Memory B cell (primary cell): ENCODE measurements around the gene S1PR5.

ENCODE experiments used
- ATAC-seq: fragments of 150-1000 bp; cut with Tn5 transposase; 2 replicates; pipeline ENCODE4 v1.10.0; 2021; ENCODE audit warnings: low read depth, mild to moderate bottlenecking, moderate library complexity
- DNase-seq, 2 donors: peaks; one replicate each; pipeline ENCODE4 v3.0.0; 2022; ENCODE audit warnings: low spot score in 2 of 2
- H3K27ac Mint-ChIP-seq: one replicate; pipeline ENCODE4 v1.8.0; 2022; ENCODE audit warnings: mild to moderate bottlenecking, moderate library complexity, mixed read lengths
- H3K27me3 Mint-ChIP-seq: one replicate; pipeline ENCODE4 v1.8.0; 2022; ENCODE audit warnings: mixed read lengths
- H3K36me3 Mint-ChIP-seq: one replicate; pipeline ENCODE4 v1.8.0; 2022; ENCODE audit warnings: mild to moderate bottlenecking, mixed read lengths
- H3K4me1 Mint-ChIP-seq: one replicate; pipeline ENCODE4 v1.8.0; 2022; ENCODE audit warnings: mixed read lengths
- H3K4me3 Mint-ChIP-seq: one replicate; pipeline ENCODE4 v1.8.0; 2022; ENCODE audit warnings: mild to moderate bottlenecking, moderate library complexity, mixed read lengths
- H3K9me3 Mint-ChIP-seq: one replicate; pipeline ENCODE4 v1.8.0; 2022; ENCODE audit warnings: mixed read lengths

S1PR5 gene

GRCh38 chr19:10514211-10515145, 2.8 kb downstream of the S1PR5 start:
- Mint-ChIP-seq H3K36me3 (no peaks in the 10 kb centered on the region), H3K4me1 (peaks cover 19% of the 10 kb centered on the region), H3K9me3 (no peaks in the 10 kb centered on the region), H3K27ac (no peak overlapping the region), H3K27me3 (peaks cover 35% of the 10 kb centered on the region), H3K4me3 (no peak overlapping the region)
- ATAC-seq (peak; percentile 47), DNase-seq (peak in 1 of 2 donors; percentile 32)

- no peak for DNase-seq
- Mint-ChIP-seq H3K9me3 (no peaks in the 10 kb centered on the region), H3K4me3 (no peak overlapping the region), H3K27me3 (peaks cover 26% of the 10 kb centered on the region), H3K4me1 (peaks cover 10% of the 10 kb centered on the region), H3K36me3 (no peaks in the 10 kb centered on the region), H3K27ac (no peak overlapping the region)
- no peak for ATAC-seq
These were observed 4.0 kb downstream of the S1PR5 start for GRCh38 chr19:10513223-10513622.

DNA sequence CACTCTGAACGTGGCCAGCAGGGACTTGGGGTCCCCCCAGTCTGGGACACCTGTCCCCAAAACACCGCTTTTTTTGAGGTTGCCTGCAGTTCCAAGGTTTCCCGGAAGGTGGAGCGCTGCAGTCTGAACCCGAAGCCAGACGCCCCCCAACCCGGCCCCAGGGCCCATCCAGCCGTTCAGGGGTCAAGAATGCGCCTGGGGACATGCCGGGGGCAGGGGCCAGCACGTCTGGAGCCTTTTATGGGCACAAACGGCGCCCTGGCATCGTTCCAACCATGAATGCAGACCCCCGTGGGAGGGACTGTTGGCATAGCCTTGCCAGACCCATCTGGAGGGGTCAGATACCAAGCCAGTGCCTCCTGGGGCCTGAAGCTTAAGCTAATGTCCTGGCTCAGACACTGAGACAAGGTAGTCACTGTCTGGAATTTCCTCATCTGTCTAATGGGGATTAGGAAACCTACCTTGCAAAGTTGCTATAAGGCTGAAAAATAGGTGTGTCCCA, 6.9 kb downstream of the S1PR5 start:
- H3K36me3 Mint-ChIP-seq, result no peaks in the 10 kb centered on the region
- DNase-seq (peak; percentile 65 to 83), ATAC-seq (no peak)
- peaks cover 13% of the 10 kb centered on the region for H3K27me3 Mint-ChIP-seq
- no peak overlapping the region for H3K4me3 Mint-ChIP-seq
- no peak overlapping the region for H3K27ac Mint-ChIP-seq
- peaks cover 2% of the 10 kb centered on the region for H3K4me1 Mint-ChIP-seq
- no peaks in the 10 kb centered on the region for H3K9me3 Mint-ChIP-seq

DNA sequence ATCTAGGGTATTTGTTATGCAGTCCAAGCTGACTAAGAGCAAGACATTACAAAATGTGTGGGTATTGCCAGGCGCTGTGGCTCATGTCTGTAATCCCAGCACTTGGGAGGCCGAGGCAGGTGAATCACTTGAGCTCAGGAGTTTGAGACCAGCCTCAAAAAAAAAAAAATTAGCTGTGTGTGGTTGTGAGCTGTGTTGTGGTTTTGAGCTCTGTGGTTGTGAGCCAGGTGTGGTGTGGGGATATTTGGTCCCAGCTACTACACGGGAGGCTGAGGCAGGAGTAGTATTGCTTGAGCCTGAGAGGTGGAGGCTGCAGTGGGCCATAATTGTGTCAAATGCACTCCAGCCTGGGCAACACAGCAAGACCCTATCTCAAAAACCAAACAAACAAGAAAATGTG, 8.5 kb downstream of the S1PR5 start:
- no peak for ATAC-seq
- H3K27ac Mint-ChIP-seq, result no peak overlapping the region
- H3K9me3 Mint-ChIP-seq, result no peaks in the 10 kb centered on the region
- H3K4me1 Mint-ChIP-seq, result peaks cover under 1% of the 10 kb centered on the region
- H3K27me3 Mint-ChIP-seq, result peaks cover 9% of the 10 kb centered on the region
- H3K36me3 Mint-ChIP-seq, result no peaks in the 10 kb centered on the region
- H3K4me3 Mint-ChIP-seq, result no peak overlapping the region
- no peak for DNase-seq

DNA sequence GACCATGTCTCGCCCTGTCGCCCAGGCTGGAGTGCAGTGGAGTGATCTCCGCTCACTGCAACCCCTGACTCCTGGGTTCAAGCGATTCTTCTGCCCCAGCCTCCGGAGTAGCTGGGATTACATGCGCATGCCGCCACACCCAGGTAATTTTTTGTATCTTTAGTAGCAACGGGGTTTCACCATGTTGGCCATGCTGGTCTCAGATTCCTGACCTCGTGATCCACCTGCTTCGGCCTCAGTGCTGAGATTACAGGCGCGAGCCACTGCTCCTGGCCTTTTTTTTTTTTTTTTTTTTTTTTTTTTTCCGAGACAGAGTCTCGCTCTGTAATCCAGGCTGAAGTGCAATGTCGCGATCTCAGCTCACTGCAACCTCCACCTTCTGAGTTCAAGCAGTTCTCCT, 9.2 kb downstream of the S1PR5 start:
- no peaks in the 10 kb centered on the region for H3K36me3 Mint-ChIP-seq
- no peak overlapping the region for H3K27ac Mint-ChIP-seq
- no peak for DNase-seq
- H3K4me3 Mint-ChIP-seq, result no peak overlapping the region
- H3K27me3 Mint-ChIP-seq, result peaks cover 3% of the 10 kb centered on the region
- H3K9me3 Mint-ChIP-seq, result no peaks in the 10 kb centered on the region
- ATAC-seq, result no peak
- H3K4me1 Mint-ChIP-seq, result peaks cover 4% of the 10 kb centered on the region

DNA sequence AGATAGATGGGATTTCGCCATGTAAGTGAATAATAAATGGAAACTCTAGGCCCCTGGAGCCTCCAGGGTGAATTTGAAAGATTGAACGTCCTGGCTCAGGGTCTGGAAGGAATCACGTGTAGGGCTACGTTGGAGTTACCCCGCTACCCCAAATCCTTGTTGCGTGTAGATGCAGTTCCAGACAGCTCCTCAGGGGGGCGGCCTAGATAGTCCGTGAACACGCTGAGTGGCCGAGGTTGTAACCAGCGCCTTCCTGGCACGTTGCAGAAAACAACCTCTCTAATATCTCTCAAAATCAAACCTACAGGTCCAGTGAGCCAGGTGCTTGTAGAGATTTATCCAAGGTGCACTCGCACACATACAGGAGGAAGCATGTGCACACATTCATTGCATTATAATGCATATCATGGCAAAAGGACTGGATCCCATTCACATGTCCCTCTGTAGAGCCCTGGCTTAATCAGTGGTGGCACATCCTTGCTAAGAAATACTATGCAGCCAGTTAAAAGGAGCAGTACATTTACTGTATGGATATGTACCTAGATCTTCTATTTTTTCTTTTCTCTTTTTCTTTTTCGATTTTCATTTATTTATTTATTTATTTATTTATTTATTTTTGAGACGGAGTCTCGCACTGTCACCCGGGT, 11.5 kb downstream of the S1PR5 start:
- H3K4me1 Mint-ChIP-seq, result peaks cover 10% of the 10 kb centered on the region
- DNase-seq, result peak; percentile 72 to 73
- peak; percentile 25 for ATAC-seq
- no peaks in the 10 kb centered on the region for H3K9me3 Mint-ChIP-seq
- H3K27me3 Mint-ChIP-seq, result no peaks in the 10 kb centered on the region
- H3K27ac Mint-ChIP-seq, result no peak overlapping the region
- H3K4me3 Mint-ChIP-seq, result no peak overlapping the region
- no peaks in the 10 kb centered on the region for H3K36me3 Mint-ChIP-seq

- Mint-ChIP-seq H3K9me3 (no peaks in the 10 kb centered on the region), H3K27me3 (no peaks in the 10 kb centered on the region), H3K4me3 (peak within 1 kb of the TSS; percentile 98), H3K4me1 (peaks cover 14% of the 10 kb centered on the region), H3K27ac (peak within 1 kb of the TSS; percentile 81), H3K36me3 (peaks cover 3% of the 10 kb centered on the region)
- ATAC-seq (no peak), DNase-seq (peak in 1 of 2 donors; percentile 52)
These were observed 14.1 kb downstream of the S1PR5 start, which contains the start of gene KEAP1 for GRCh38 chr19:10503002-10503789. KEAP1 (minus strand) TSS chr19:10503356; CDS start chr19:10500033, 3,323 bp downstream.

DNA sequence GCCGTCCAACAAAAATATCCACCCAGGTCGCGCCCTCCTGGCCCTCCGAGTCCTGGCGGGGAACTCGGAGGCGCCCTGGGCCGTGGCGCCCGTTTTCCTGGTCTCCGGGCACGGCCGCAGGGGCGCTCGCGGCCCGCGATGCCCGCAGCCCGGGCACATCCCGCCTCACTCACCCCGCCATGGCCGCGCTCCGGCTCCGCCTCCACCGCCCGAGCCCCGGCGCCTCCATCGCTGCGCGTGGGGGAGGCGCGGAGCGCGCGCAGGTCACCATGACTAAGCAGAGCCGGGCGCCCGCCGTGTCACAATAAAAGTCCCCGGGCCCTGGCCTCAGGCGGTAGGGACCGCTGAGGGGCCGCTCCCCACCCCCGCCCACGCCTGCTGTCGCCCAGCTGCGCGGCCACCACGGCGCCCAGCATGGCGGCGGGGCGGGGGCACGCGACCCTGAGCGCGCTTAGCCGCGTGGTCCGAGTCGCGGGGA, 14.7 kb downstream of the S1PR5 start:
- peak; percentile 77 to 79 for DNase-seq
- Mint-ChIP-seq H3K36me3 (peaks cover 3% of the 10 kb centered on the region), H3K27me3 (no peaks in the 10 kb centered on the region), H3K9me3 (no peaks in the 10 kb centered on the region), H3K27ac (peak overlapping the region; percentile 28), H3K4me3 (peak overlapping the region; percentile 84), H3K4me1 (peaks cover 14% of the 10 kb centered on the region)
- peak; percentile 92 for ATAC-seq

- no peak for DNase-seq
- Mint-ChIP-seq H3K36me3 (peaks cover 3% of the 10 kb centered on the region), H3K4me1 (peaks cover 16% of the 10 kb centered on the region)
These were observed 15.2 kb downstream of the S1PR5 start for GRCh38 chr19:10501971-10502523.

GRCh38 chr19:10500247-10500592, 17.0 kb downstream of the S1PR5 start:
- H3K9me3 Mint-ChIP-seq, result no peaks in the 10 kb centered on the region
- peaks cover 17% of the 10 kb centered on the region for H3K4me1 Mint-ChIP-seq
- ATAC-seq, result no peak
- DNase-seq, result no peak
- H3K27me3 Mint-ChIP-seq, result no peaks in the 10 kb centered on the region
- no peak overlapping the region for H3K27ac Mint-ChIP-seq
- H3K4me3 Mint-ChIP-seq, result peak overlapping the region; percentile 37
- peaks cover 3% of the 10 kb centered on the region for H3K36me3 Mint-ChIP-seq

More at GRCh38 chr19:10501971-10502523, 15.2 kb downstream of the S1PR5 start:
- Mint-ChIP-seq H3K27me3 (no peaks in the 10 kb centered on the region), H3K27ac (peak overlapping the region; percentile 28), H3K9me3 (no peaks in the 10 kb centered on the region), H3K4me3 (peak overlapping the region; percentile 84)
- peak; percentile 20 for ATAC-seq

- DNase-seq, result no peak
- no peaks in the 10 kb centered on the region for H3K9me3 Mint-ChIP-seq
- peaks cover 17% of the 10 kb centered on the region for H3K4me1 Mint-ChIP-seq
- H3K4me3 Mint-ChIP-seq, result no peak overlapping the region
- peaks cover 3% of the 10 kb centered on the region for H3K36me3 Mint-ChIP-seq
- H3K27ac Mint-ChIP-seq, result no peak overlapping the region
- H3K27me3 Mint-ChIP-seq, result no peaks in the 10 kb centered on the region
- no peak for ATAC-seq
These were observed 17.5 kb downstream of the S1PR5 start for GRCh38 chr19:10499550-10500246.

GRCh38 chr19:10497371-10497770, 19.9 kb downstream of the S1PR5 start:
- no peak overlapping the region for H3K27ac Mint-ChIP-seq

More at GRCh38 chr19:10497371-10497770, 19.9 kb downstream of the S1PR5 start:
- DNase-seq (no peak), ATAC-seq (no peak)
- Mint-ChIP-seq H3K4me3 (no peak overlapping the region), H3K27me3 (no peaks in the 10 kb centered on the region), H3K4me1 (peaks cover 13% of the 10 kb centered on the region), H3K36me3 (peaks cover 4% of the 10 kb centered on the region), H3K9me3 (no peaks in the 10 kb centered on the region)
